Activated CD4-positive, alpha-beta T cell treated with anti-CD3 and anti-CD28 coated beads, Interleukin-2, amount 10 ng/mL, durations not matched to agents 7 days and 5 days (primary cell): ENCODE results near the gene OR12D3. TPM values are rescaled to one million over a fixed set of nuclear protein-coding genes. Genes with fewer than 3 reads are reported as not detected.
"Not testable (repeated sequence)": the region's sequence is repeated elsewhere in the genome, so short reads cannot be mapped to it uniquely, and the experiment has no call there.

ENCODE experiments used
- CTCF ChIA-PET: fragments of 350-600 bp; sonication (Branson Sonifier 250); formaldehyde crosslinking; loops from one replicate; lab custom pipeline; 2021; ENCODE audit warnings: antibody characterized with exemption; lab: Charles Lee
- POLR2A ChIA-PET: fragments of 350-600 bp; sonication (Branson Sonifier 250); formaldehyde crosslinking; loops from one replicate; lab custom pipeline; 2021; ENCODE audit warnings: antibody characterized with exemption; lab: Charles Lee
- DNase-seq: peaks from one replicate; pipeline ENCODE4 v3.0.0-alpha.2; 2020
- H3K27ac Mint-ChIP-seq: one replicate; pipeline ENCODE4 v1.8.0; 2021; ENCODE audit warnings: mild to moderate bottlenecking, moderate library complexity, mixed read lengths
- H3K27me3 Mint-ChIP-seq: one replicate; pipeline ENCODE4 v1.8.0; 2021; ENCODE audit warnings: mixed read lengths
- H3K36me3 Mint-ChIP-seq: one replicate; pipeline ENCODE4 v1.8.0; 2021; ENCODE audit warnings: low read depth, mixed read lengths
- H3K4me1 Mint-ChIP-seq: one replicate; pipeline ENCODE4 v1.8.0; 2021; ENCODE audit warnings: mixed read lengths
- H3K4me3 Mint-ChIP-seq: one replicate; pipeline ENCODE4 v1.8.0; 2021; ENCODE audit warnings: mild to moderate bottlenecking, moderate library complexity, mixed read lengths
- H3K9me3 Mint-ChIP-seq: one replicate; pipeline ENCODE4 v1.8.0; 2021; ENCODE audit warnings: mixed read lengths
- total RNA-seq, 2 experiments: library from RNA; stranded (reverse); gene quantifications; one replicate each; pipeline ENCODE4 v1.2.3, GENCODE V29; 2021

The OR12D3 gene
- total RNA-seq = not detected

- CTCF ChIA-PET = no interaction called here
- no peaks in the 10 kb centered on the region for H3K4me1 Mint-ChIP-seq
- POLR2A ChIA-PET = no interaction called here
- H3K36me3 Mint-ChIP-seq = no peaks in the 10 kb centered on the region
- H3K27me3 Mint-ChIP-seq = peaks cover 22% of the 10 kb centered on the region
- no peaks in the 10 kb centered on the region for H3K9me3 Mint-ChIP-seq
- no peak within 1 kb of the TSS for H3K4me3 Mint-ChIP-seq
- H3K27ac Mint-ChIP-seq = no peak within 1 kb of the TSS
- DNase-seq = no peak
These were observed at the start of gene OR12D3 for GRCh38 chr6:29375191-29375590. Gene OR12D3, minus strand, starts transcription at chr6:29375291. Its CDS starts 4 bp downstream, at chr6:29375287.

GRCh38 chr6:29424575-29424974, 49.5 kb upstream of the OR12D3 start:
- no peak for DNase-seq

GRCh38 chr6:29424168-29424567, 49.1 kb upstream of the OR12D3 start:
- Mint-ChIP-seq H3K27ac (no peak overlapping the region), H3K4me3 (no peak overlapping the region), H3K27me3 (peaks cover 24% of the 10 kb centered on the region), H3K9me3 (no peaks in the 10 kb centered on the region), H3K4me1 (no peaks in the 10 kb centered on the region), H3K36me3 (no peaks in the 10 kb centered on the region)
- DNase-seq = no peak
- POLR2A ChIA-PET = no interaction called here
- CTCF ChIA-PET = no interaction called here

More at GRCh38 chr6:29424575-29424974, 49.5 kb upstream of the OR12D3 start:
- Mint-ChIP-seq H3K27me3 (peaks cover 28% of the 10 kb centered on the region), H3K36me3 (no peaks in the 10 kb centered on the region), H3K4me3 (no peak overlapping the region), H3K4me1 (no peaks in the 10 kb centered on the region), H3K27ac (no peak overlapping the region), H3K9me3 (no peaks in the 10 kb centered on the region)
- ChIA-PET POLR2A (no interaction called here), CTCF (no interaction called here)

GRCh38 chr6:29419516-29419915, 44.4 kb upstream of the OR12D3 start:
- CTCF ChIA-PET = no interaction called here
- no peak for DNase-seq
- no peak overlapping the region for H3K4me3 Mint-ChIP-seq
- no peak overlapping the region for H3K27ac Mint-ChIP-seq
- H3K9me3 Mint-ChIP-seq = no peaks in the 10 kb centered on the region
- no peaks in the 10 kb centered on the region for H3K36me3 Mint-ChIP-seq
- POLR2A ChIA-PET = no interaction called here
- no peaks in the 10 kb centered on the region for H3K4me1 Mint-ChIP-seq
- peaks cover 34% of the 10 kb centered on the region for H3K27me3 Mint-ChIP-seq

GRCh38 chr6:29414588-29414987, 39.5 kb upstream of the OR12D3 start, which contains the start of gene OR12D1:
Gene OR12D1, plus strand, starts transcription at chr6:29414928.
- Mint-ChIP-seq H3K9me3 (peaks cover 5% of the 10 kb centered on the region), H3K4me1 (no peaks in the 10 kb centered on the region), H3K36me3 (no peaks in the 10 kb centered on the region), H3K27me3 (peaks cover 43% of the 10 kb centered on the region), H3K27ac (no peak within 1 kb of the TSS), H3K4me3 (no peak within 1 kb of the TSS)
- ChIA-PET CTCF (no interaction called here), POLR2A (no interaction called here)
- no peak for DNase-seq

GRCh38 chr6:29403801-29404200, 28.7 kb upstream of the OR12D3 start:
- POLR2A ChIA-PET = no interaction called here
- Mint-ChIP-seq H3K9me3 (no peaks in the 10 kb centered on the region), H3K36me3 (no peaks in the 10 kb centered on the region), H3K4me3 (no peak overlapping the region), H3K4me1 (no peaks in the 10 kb centered on the region), H3K27ac (no peak overlapping the region), H3K27me3 (peaks cover 15% of the 10 kb centered on the region)
- no peak for DNase-seq
- CTCF ChIA-PET = no interaction called here

GRCh38 chr6:29399525-29399924, 24.4 kb upstream of the OR12D3 start:
- no peak for DNase-seq
- POLR2A ChIA-PET = no interaction called here
- no peaks in the 10 kb centered on the region for H3K4me1 Mint-ChIP-seq
- no peaks in the 10 kb centered on the region for H3K36me3 Mint-ChIP-seq
- CTCF ChIA-PET = no interaction called here
- no peak overlapping the region for H3K27ac Mint-ChIP-seq
- H3K4me3 Mint-ChIP-seq = no peak overlapping the region
- peaks cover 21% of the 10 kb centered on the region for H3K27me3 Mint-ChIP-seq
- H3K9me3 Mint-ChIP-seq = no peaks in the 10 kb centered on the region

- Mint-ChIP-seq H3K36me3 (no peaks in the 10 kb centered on the region), H3K27me3 (peaks cover 22% of the 10 kb centered on the region), H3K27ac (no peak within 1 kb of the TSS), H3K4me1 (no peaks in the 10 kb centered on the region), H3K4me3 (no peak within 1 kb of the TSS), H3K9me3 (no peaks in the 10 kb centered on the region)
- no peak for DNase-seq
- CTCF ChIA-PET = no interaction called here
- POLR2A ChIA-PET = no interaction called here
These were observed 20.2 kb upstream of the OR12D3 start, which contains the start of gene OR12D2 for GRCh38 chr6:29395331-29395730. Gene OR12D2, plus strand, starts transcription at chr6:29395631. Its CDS starts 1,069 bp downstream, at chr6:29396700.

- no peaks in the 10 kb centered on the region for H3K4me1 Mint-ChIP-seq
- no peak overlapping the region for H3K4me3 Mint-ChIP-seq
- CTCF ChIA-PET = no interaction called here
- no peaks in the 10 kb centered on the region for H3K9me3 Mint-ChIP-seq
- no peak overlapping the region for H3K27ac Mint-ChIP-seq
- no peaks in the 10 kb centered on the region for H3K36me3 Mint-ChIP-seq
- DNase-seq = no peak
- POLR2A ChIA-PET = no interaction called here
- peaks cover 17% of the 10 kb centered on the region for H3K27me3 Mint-ChIP-seq
These were observed 13.4 kb upstream of the OR12D3 start for GRCh38 chr6:29388533-29388932.

GRCh38 chr6:29376003-29376402, 912 bp upstream of the OR12D3 start:
- Mint-ChIP-seq H3K9me3 (no peaks in the 10 kb centered on the region), H3K36me3 (no peaks in the 10 kb centered on the region), H3K27ac (no peak overlapping the region), H3K27me3 (peaks cover 24% of the 10 kb centered on the region), H3K4me1 (no peaks in the 10 kb centered on the region), H3K4me3 (no peak overlapping the region)
- ChIA-PET POLR2A (no interaction called here), CTCF (no interaction called here)
- DNase-seq = no peak

- no peaks in the 10 kb centered on the region for H3K36me3 Mint-ChIP-seq
- no peak within 1 kb of the TSS for H3K27ac Mint-ChIP-seq
- no peaks in the 10 kb centered on the region for H3K9me3 Mint-ChIP-seq
- no peak for DNase-seq
- no peaks in the 10 kb centered on the region for H3K4me1 Mint-ChIP-seq
- peaks cover 22% of the 10 kb centered on the region for H3K27me3 Mint-ChIP-seq
- H3K4me3 Mint-ChIP-seq = no peak within 1 kb of the TSS
- POLR2A ChIA-PET = no interaction called here
- CTCF ChIA-PET = no interaction called here
These were observed 6.3 kb downstream of the OR12D3 start, which contains the start of gene OR5V1 for GRCh38 chr6:29368765-29369164. Gene OR5V1, minus strand, starts transcription at chr6:29368865. Its CDS starts 12,670 bp downstream, at chr6:29356195.

- Mint-ChIP-seq H3K27ac (no peak overlapping the region), H3K4me3 (no peak overlapping the region), H3K9me3 (peaks cover 3% of the 10 kb centered on the region), H3K36me3 (no peaks in the 10 kb centered on the region), H3K27me3 (peaks cover 30% of the 10 kb centered on the region), H3K4me1 (no peaks in the 10 kb centered on the region)
- no peak for DNase-seq
- ChIA-PET POLR2A (no interaction called here), CTCF (no interaction called here)
These were observed 19.5 kb downstream of the OR12D3 start for GRCh38 chr6:29355603-29356002.

GRCh38 chr6:29354980-29355379, 20.1 kb downstream of the OR12D3 start:
- Mint-ChIP-seq H3K4me3 (no peak overlapping the region), H3K36me3 (no peaks in the 10 kb centered on the region), H3K9me3 (peaks cover 3% of the 10 kb centered on the region), H3K4me1 (no peaks in the 10 kb centered on the region), H3K27me3 (peaks cover 30% of the 10 kb centered on the region), H3K27ac (no peak overlapping the region)
- ChIA-PET CTCF (no interaction called here), POLR2A (no interaction called here)
- no peak for DNase-seq

GRCh38 chr6:29349348-29349747, 25.7 kb downstream of the OR12D3 start:
- peaks cover 22% of the 10 kb centered on the region for H3K27me3 Mint-ChIP-seq
- H3K4me3 Mint-ChIP-seq, POLR2A ChIA-PET, H3K9me3 Mint-ChIP-seq, CTCF ChIA-PET, H3K36me3 Mint-ChIP-seq, H3K27ac Mint-ChIP-seq, DNase-seq, H3K4me1 Mint-ChIP-seq: not testable (repeated sequence)
